ENCODE results near the gene FILIP1L. TPM values are rescaled to one million over a fixed set of nuclear protein-coding genes. Genes with fewer than 3 reads are reported as not detected.

The FILIP1L gene
- total and polyA plus RNA-seq, 4 experiments from 2014 or later = 0.32 TPM; not detected in 3

GRCh38 chr3:99902091-99902490 lies 212.2 kb downstream of the FILIP1L start:
- Mint-ChIP-seq H3K36me3 (peaks cover 0 to 8% of the 10 kb centered on the region in 2 donors), H3K4me1 (peaks cover 0 to 4% (median under 1%) of the 10 kb centered on the region in 4 donors), H3K4me3 (no peak overlapping the region), H3K27me3 (no peaks in the 10 kb centered on the region), H3K9me3 (no peaks in the 10 kb centered on the region), H3K27ac (no peak overlapping the region)
- H3K27me3 ChIP-seq (ENCODE audit: insufficient read depth, low read length) = no peaks in the 10 kb centered on the region
- no peak overlapping the region for H3K4me3 ChIP-seq (ENCODE audit: low read length in 2 of 2)
- H3K4me1 ChIP-seq (ENCODE audit: insufficient read depth, low read length) = no peaks in the 10 kb centered on the region
- CTCF ChIA-PET (ENCODE audit: partially characterized antibody) = no interaction called here
- intact Hi-C loops (cut with micrococcal nuclease) = no loop called here
- no peaks in the 10 kb centered on the region for H3K9me3 ChIP-seq (ENCODE audit: control insufficient read depth in 1 of 2, low read length in 2 of 2)
- H3K27ac ChIP-seq (ENCODE audit: low read depth, low read length) = no peak overlapping the region
- no peaks in the 10 kb centered on the region for H3K36me3 ChIP-seq (ENCODE audit: insufficient read depth, low read length)
- no peak for DNase-seq
- POLR2A ChIA-PET (ENCODE audit: partially characterized antibody) = no interaction called here

- DNase-seq = no peak
- Histone ChIP-seq H3K27me3 (ENCODE audit: insufficient read depth, low read length) (no peaks in the 10 kb centered on the region), H3K4me1 (ENCODE audit: insufficient read depth, low read length) (no peaks in the 10 kb centered on the region), H3K9me3 (ENCODE audit: control insufficient read depth in 1 of 2, low read length in 2 of 2) (no peaks in the 10 kb centered on the region), H3K4me3 (ENCODE audit: low read length in 2 of 2) (no peak overlapping the region), H3K27ac (ENCODE audit: low read depth, low read length) (no peak overlapping the region), H3K36me3 (ENCODE audit: insufficient read depth, low read length) (no peaks in the 10 kb centered on the region)
- intact Hi-C loops (cut with micrococcal nuclease) = no loop called here
- H3K4me3 Mint-ChIP-seq = no peak overlapping the region
- H3K27ac Mint-ChIP-seq = no peak overlapping the region
- H3K9me3 Mint-ChIP-seq = no peaks in the 10 kb centered on the region
- POLR2A ChIA-PET (ENCODE audit: partially characterized antibody) = no interaction called here
- H3K27me3 Mint-ChIP-seq = no peaks in the 10 kb centered on the region
- CTCF ChIA-PET (ENCODE audit: partially characterized antibody) = no interaction called here
- peaks cover 0 to 4% (median under 1%) of the 10 kb centered on the region in 4 donors for H3K4me1 Mint-ChIP-seq
- H3K36me3 Mint-ChIP-seq = peaks cover 0 to 8% of the 10 kb centered on the region in 2 donors
Measured at GRCh38 chr3:99901200-99901926, 212.9 kb downstream of the FILIP1L start.

- CTCF ChIA-PET (ENCODE audit: partially characterized antibody) = no interaction called here
Measured at GRCh38 chr3:99900248-99900647, 214.1 kb downstream of the FILIP1L start.

GRCh38 chr3:99899603-99900002 lies 214.7 kb downstream of the FILIP1L start:
- intact Hi-C loops (cut with micrococcal nuclease) = no loop called here
- POLR2A ChIA-PET (ENCODE audit: partially characterized antibody) = no interaction called here
- Histone ChIP-seq H3K36me3 (ENCODE audit: insufficient read depth, low read length) (no peaks in the 10 kb centered on the region), H3K4me3 (ENCODE audit: low read length in 2 of 2) (no peak overlapping the region), H3K4me1 (ENCODE audit: insufficient read depth, low read length) (no peaks in the 10 kb centered on the region), H3K27ac (ENCODE audit: low read depth, low read length) (no peak overlapping the region), H3K27me3 (ENCODE audit: insufficient read depth, low read length) (no peaks in the 10 kb centered on the region), H3K9me3 (ENCODE audit: control insufficient read depth in 1 of 2, low read length in 2 of 2) (no peaks in the 10 kb centered on the region)
- Mint-ChIP-seq H3K27me3 (no peaks in the 10 kb centered on the region), H3K36me3 (peaks cover 0 to 2% of the 10 kb centered on the region in 2 donors), H3K27ac (no peak overlapping the region), H3K4me3 (no peak overlapping the region), H3K4me1 (peaks cover 0 to 8% (median 4%) of the 10 kb centered on the region in 4 donors), H3K9me3 (no peaks in the 10 kb centered on the region)
- no peak for DNase-seq
- CTCF ChIA-PET (ENCODE audit: partially characterized antibody) = no interaction called here

More at GRCh38 chr3:99900248-99900647, 214.1 kb downstream of the FILIP1L start:
- H3K27me3 ChIP-seq (ENCODE audit: insufficient read depth, low read length) = no peaks in the 10 kb centered on the region
- no peak overlapping the region for H3K4me3 ChIP-seq (ENCODE audit: low read length in 2 of 2)
- H3K27ac ChIP-seq (ENCODE audit: low read depth, low read length) = no peak overlapping the region
- no peaks in the 10 kb centered on the region for H3K4me1 ChIP-seq (ENCODE audit: insufficient read depth, low read length)
- POLR2A ChIA-PET (ENCODE audit: partially characterized antibody) = no interaction called here
- Mint-ChIP-seq H3K36me3 (peaks cover 0 to 7% of the 10 kb centered on the region in 2 donors), H3K9me3 (no peaks in the 10 kb centered on the region), H3K4me1 (peaks cover 0 to 7% (median 4%) of the 10 kb centered on the region in 4 donors), H3K27ac (no peak overlapping the region), H3K4me3 (no peak overlapping the region), H3K27me3 (no peaks in the 10 kb centered on the region)
- no peaks in the 10 kb centered on the region for H3K36me3 ChIP-seq (ENCODE audit: insufficient read depth, low read length)
- no peaks in the 10 kb centered on the region for H3K9me3 ChIP-seq (ENCODE audit: control insufficient read depth in 1 of 2, low read length in 2 of 2)
- no peak for DNase-seq
- intact Hi-C loops (cut with micrococcal nuclease) = no loop called here

GRCh38 chr3:99896482-99896881 lies 217.8 kb downstream of the FILIP1L start:
- Histone ChIP-seq H3K27ac (ENCODE audit: low read depth, low read length) (no peak overlapping the region), H3K36me3 (ENCODE audit: insufficient read depth, low read length) (no peaks in the 10 kb centered on the region), H3K9me3 (ENCODE audit: control insufficient read depth in 1 of 2, low read length in 2 of 2) (no peaks in the 10 kb centered on the region), H3K4me3 (ENCODE audit: low read length in 2 of 2) (no peak overlapping the region), H3K27me3 (ENCODE audit: insufficient read depth, low read length) (no peaks in the 10 kb centered on the region), H3K4me1 (ENCODE audit: insufficient read depth, low read length) (no peaks in the 10 kb centered on the region)
- ChIA-PET CTCF (ENCODE audit: partially characterized antibody) (no interaction called here), POLR2A (ENCODE audit: partially characterized antibody) (no interaction called here)
- intact Hi-C loops (cut with micrococcal nuclease) = no loop called here
- H3K4me3 Mint-ChIP-seq = no peak overlapping the region
- no peak for DNase-seq
- peaks cover 0 to 5% of the 10 kb centered on the region in 2 donors for H3K36me3 Mint-ChIP-seq
- H3K27ac Mint-ChIP-seq = no peak overlapping the region
- peaks cover 0 to 11% (median under 1%) of the 10 kb centered on the region in 4 donors for H3K4me1 Mint-ChIP-seq
- no peaks in the 10 kb centered on the region for H3K9me3 Mint-ChIP-seq
- no peaks in the 10 kb centered on the region for H3K27me3 Mint-ChIP-seq

GRCh38 chr3:99895703-99896441 lies 218.4 kb downstream of the FILIP1L start:
- ChIA-PET CTCF (ENCODE audit: partially characterized antibody) (no interaction called here), POLR2A (ENCODE audit: partially characterized antibody) (no interaction called here)
- Histone ChIP-seq H3K4me3 (ENCODE audit: low read length in 2 of 2) (no peak overlapping the region), H3K4me1 (ENCODE audit: insufficient read depth, low read length) (no peaks in the 10 kb centered on the region), H3K27me3 (ENCODE audit: insufficient read depth, low read length) (no peaks in the 10 kb centered on the region), H3K27ac (ENCODE audit: low read depth, low read length) (no peak overlapping the region), H3K36me3 (ENCODE audit: insufficient read depth, low read length) (no peaks in the 10 kb centered on the region), H3K9me3 (ENCODE audit: control insufficient read depth in 1 of 2, low read length in 2 of 2) (no peaks in the 10 kb centered on the region)
- Mint-ChIP-seq H3K27me3 (no peaks in the 10 kb centered on the region), H3K4me3 (no peak overlapping the region), H3K36me3 (peaks cover 0 to 5% of the 10 kb centered on the region in 2 donors), H3K4me1 (peaks cover 0 to 11% (median under 1%) of the 10 kb centered on the region in 4 donors), H3K27ac (no peak overlapping the region), H3K9me3 (no peaks in the 10 kb centered on the region)
- intact Hi-C loops (cut with micrococcal nuclease) = no loop called here
- no peak for DNase-seq

- POLR2A ChIA-PET (ENCODE audit: partially characterized antibody) = no interaction called here
- Histone ChIP-seq H3K9me3 (ENCODE audit: control insufficient read depth in 1 of 2, low read length in 2 of 2) (no peaks in the 10 kb centered on the region), H3K27me3 (ENCODE audit: insufficient read depth, low read length) (no peaks in the 10 kb centered on the region), H3K27ac (ENCODE audit: low read depth, low read length) (no peak overlapping the region), H3K4me1 (ENCODE audit: insufficient read depth, low read length) (no peaks in the 10 kb centered on the region), H3K4me3 (ENCODE audit: low read length in 2 of 2) (no peak overlapping the region), H3K36me3 (ENCODE audit: insufficient read depth, low read length) (no peaks in the 10 kb centered on the region)
- no peak for DNase-seq
- Mint-ChIP-seq H3K4me1 (peaks cover 0 to 11% (median under 1%) of the 10 kb centered on the region in 4 donors), H3K36me3 (peaks cover 0 to 5% of the 10 kb centered on the region in 2 donors), H3K9me3 (no peaks in the 10 kb centered on the region), H3K27ac (no peak overlapping the region), H3K4me3 (no peak overlapping the region), H3K27me3 (no peaks in the 10 kb centered on the region)
- CTCF ChIA-PET (ENCODE audit: partially characterized antibody) = no interaction called here
- intact Hi-C loops (cut with micrococcal nuclease) = no loop called here
Measured at GRCh38 chr3:99895131-99895696, 219.1 kb downstream of the FILIP1L start.
